HCT116 (cell line): Measurements from ENCODE around the gene UPB1. TPM values are rescaled to one million over a fixed set of nuclear protein-coding genes. Genes with fewer than 3 reads are reported as not detected.

Experiments
- ATAC-seq: fragments of 200-7000 bp; cut with Tn5 transposase; 2 replicates; pipeline ENCODE4 v1.9.1; 2020; ENCODE audit warnings: mild to moderate bottlenecking, moderate library complexity
- BruUV-seq: library from RNA; stranded (reverse); fragments of 400-500 nt; replicated peaks from 2 replicates; lab custom pipeline; 2021; lab: Mats Ljungman, UMichigan
- CTCF ChIA-PET: fragments of 300-600 bp; sonication (Branson Sonifier 250); formaldehyde crosslinking; loops from one replicate; lab custom pipeline; 2021; ENCODE audit warnings: antibody characterized with exemption; lab: Charles Lee
- POLR2A ChIA-PET: fragments of 300-600, 350-600 bp; sonication (Branson Sonifier 250); formaldehyde crosslinking; loops from one replicate; lab custom pipeline; 2021; ENCODE audit warnings: antibody characterized with exemption; lab: Charles Lee
- RAD21 ChIA-PET, 2 experiments: fragments of 300-600 bp; sonication (Branson Sonifier 250); formaldehyde crosslinking; loops; one replicate each; lab custom pipeline; 2023; ENCODE audit warnings: low total read pairs in 2 of 2; ENCODE audit not compliant: uncharacterized antibody in 2 of 2, unreplicated experiment in 2 of 2, low non-redundant PET in 1 of 2; lab: Charles Lee
- DNase-seq: peaks from one replicate; pipeline ENCODE4 v3.0.0-alpha.2; 2010; ENCODE audit warnings: low read depth, low spot score
- H2AFZ ChIP-seq: fragments of 200-600 bp; shearing (Covaris generic), sonication (generic); 2 replicates; pipeline ENCODE4 v1.6.1; 2017; ENCODE audit warnings: low read depth, mixed run types, mixed read lengths, antibody characterized with exemption, low read length; ENCODE audit not compliant: poor library complexity, severe bottlenecking
- H3K27ac ChIP-seq: 2 replicates; pipeline ENCODE4 v1.5.1; 2012; ENCODE audit warnings: low read depth, low read length
- H3K27me3 ChIP-seq: fragments of 200-600 bp; sonication (generic); 2 replicates; pipeline ENCODE4 v1.6.1; 2016; ENCODE audit warnings: mixed run types, low read length, mixed read lengths; ENCODE audit not compliant: insufficient read depth
- H3K36me3 ChIP-seq, 2 experiments: fragments of 200-500 bp in 1 of 2; fragments of 200-600 bp in 1 of 2; sonication (Bioruptor generic) in 1 of 2; sonication (generic) in 1 of 2; 2 replicates each; pipeline versions ENCODE4 v1.5.1 to v1.6.1; 2014 to 2016; ENCODE audit warnings: low read length in 2 of 2, inconsistent platforms in 1 of 2, mixed read lengths in 1 of 2, mixed run types in 1 of 2; ENCODE audit not compliant: insufficient read depth in 2 of 2, control insufficient read depth in 1 of 2
- H3K4me1 ChIP-seq, 2 experiments: fragments of 200-600 bp in 1 of 2; sonication (generic) in 1 of 2; 2 replicates each; pipeline versions ENCODE4 v1.5.1 to v1.6.1; 2012 to 2017; ENCODE audit warnings: low read length in 2 of 2, inconsistent platforms in 1 of 2, mild to moderate bottlenecking in 1 of 2, mixed read lengths in 1 of 2, mixed run types in 1 of 2, moderate library complexity in 1 of 2; ENCODE audit not compliant: insufficient read depth in 2 of 2, control insufficient read depth in 1 of 2
- H3K4me2 ChIP-seq: fragments of 200-600 bp; sonication (generic); 2 replicates; pipeline ENCODE4 v1.6.1; 2017; ENCODE audit warnings: mixed run types, low read length, mixed read lengths
- H3K4me3 ChIP-seq, 2 experiments: fragments of 200-600 bp in 1 of 2; sonication (generic) in 1 of 2; replicated peaks in 1 of 2; 2 replicates each; pipeline ENCODE4 v1.5.1; 2011 to 2016; ENCODE audit warnings: low read length in 2 of 2, control low read depth in 1 of 2, low read depth in 1 of 2, mild to moderate bottlenecking in 1 of 2, mixed read lengths in 1 of 2, mixed run types in 1 of 2
- H3K79me2 ChIP-seq: fragments of 200-600 bp; sonication (generic); 2 replicates; pipeline ENCODE4 v1.6.1; 2017; ENCODE audit warnings: mild to moderate bottlenecking, mixed run types, low read length, moderate library complexity, mixed read lengths; ENCODE audit not compliant: insufficient read depth
- H3K9ac ChIP-seq: fragments of 200-600 bp; sonication (generic); 2 replicates; pipeline ENCODE4 v1.6.1; 2016; ENCODE audit warnings: low read length, mixed read lengths
- H3K9me2 ChIP-seq: fragments of 200-600 bp; sonication (generic), shearing (Covaris generic); 2 replicates; pipeline ENCODE4 v1.6.1; 2017; ENCODE audit warnings: mixed run types, mild to moderate bottlenecking, moderate library complexity; ENCODE audit not compliant: insufficient read depth
- H3K9me3 ChIP-seq, 2 experiments: fragments of 200-500 bp in 1 of 2; fragments of 200-600 bp in 1 of 2; sonication (Bioruptor generic) in 1 of 2; sonication (generic) in 1 of 2; 2 replicates each; pipeline ENCODE4 v1.6.1; 2014 to 2017; ENCODE audit warnings: low read length in 2 of 2, mixed read lengths in 2 of 2, inconsistent platforms in 1 of 2, low read depth in 1 of 2, mild to moderate bottlenecking in 1 of 2, mixed run types in 1 of 2, moderate library complexity in 1 of 2; ENCODE audit not compliant: control insufficient read depth in 1 of 2, insufficient read depth in 1 of 2
- H4K20me1 ChIP-seq: fragments of 200-600 bp; sonication (generic), shearing (Covaris generic); 2 replicates; pipeline ENCODE4 v1.6.1; 2017; ENCODE audit warnings: mixed run types, mild to moderate bottlenecking, moderate library complexity; ENCODE audit not compliant: insufficient read depth
- CBX3 ChIP-seq: IDR thresholded peaks from 2 replicates; pipeline ENCODE4 v1.6.1; 2012; ENCODE audit warnings: low read depth
- ELF1 ChIP-seq: IDR thresholded peaks from 2 replicates; pipeline ENCODE4 v1.6.1; 2012; ENCODE audit warnings: low read depth, borderline replicate concordance
- EZH2 ChIP-seq: fragments of 200-600 bp; sonication (generic); IDR thresholded peaks from 2 replicates; pipeline ENCODE4 v1.6.1; 2017; ENCODE audit warnings: antibody characterized with exemption, mixed run types
- JUND ChIP-seq: IDR thresholded peaks from 2 replicates; pipeline ENCODE4 v1.6.1; 2012
- SRF ChIP-seq: IDR thresholded peaks from 2 replicates; pipeline ENCODE4 v1.6.1; 2012; ENCODE audit warnings: low read depth
- ZFX ChIP-seq: fragments of 450-650 bp; IDR thresholded peaks from 2 replicates; pipeline ENCODE4 v1.6.1; 2017
- intact Hi-C: fragments of 100-400 bp; cut with micrococcal nuclease; formaldehyde crosslinking; loops from 2 replicates; pipeline ENCODE4 v1.10.0; 2022
- total RNA-seq: library from RNA; stranded (reverse); gene quantifications from one replicate; pipeline ENCODE4 v1.2.1, GENCODE V29; 2021; ENCODE audit not compliant: unreplicated experiment

The UPB1 gene
- total RNA-seq, 1 experiment from 2014 or later: 0.27 TPM

- H3K9me3 ChIP-seq: peaks cover 0 to 4% of the 10 kb centered on the region in 2 experiments; a peak in 2 of 4 replicates
- BruUV-seq: no TSS peak
- H3K4me1 ChIP-seq: no peaks in the 10 kb centered on the region; a peak in 1 of 4 replicates
- POLR2A ChIA-PET: no interaction called here
- no peak overlapping the region for H3K9ac ChIP-seq
- H3K27me3 ChIP-seq: no peaks in the 10 kb centered on the region
- intact Hi-C loops: no loop called here
- TF ChIP-seq EZH2: no peak
- TF ChIP-seq, all 23 proteins: peak for 0
- no peaks in the 10 kb centered on the region for H4K20me1 ChIP-seq
- no peak for ATAC-seq
- no peaks in the 10 kb centered on the region for H3K9me2 ChIP-seq
- H3K27ac ChIP-seq: no peak overlapping the region
- H3K36me3 ChIP-seq: no peaks in the 10 kb centered on the region
- no peak overlapping the region for H3K4me2 ChIP-seq
- ChIA-PET RAD21 (no interaction called here), CTCF (interaction anchor here (1.4 kb wide), 1 partner anchor 11 kb away, joined by 3 read pairs; no protein-coding TSS in a partner anchor)
- DNase-seq: no peak
- no peaks in the 10 kb centered on the region for H3K79me2 ChIP-seq
- no peak overlapping the region for H3K4me3 ChIP-seq
- no peak overlapping the region for H2AFZ ChIP-seq
Observed at GRCh38 chr22:24455751-24456426, 39.2 kb upstream of the UPB1 start.

- no peak for TF ChIP-seq ELF1
- no peak for TF ChIP-seq ZFX
- TF ChIP-seq SRF: no peak
- no peak for TF ChIP-seq CBX3
- TF ChIP-seq JUND: no peak
- BruUV-seq: no TSS peak
- H3K4me2 ChIP-seq: no peak overlapping the region
- no peaks in the 10 kb centered on the region; a peak in 1 of 4 replicates for H3K4me1 ChIP-seq
- no peaks in the 10 kb centered on the region for H3K9me3 ChIP-seq
- no peak for DNase-seq
- no peaks in the 10 kb centered on the region for H3K36me3 ChIP-seq
- no peaks in the 10 kb centered on the region for H3K9me2 ChIP-seq
- CTCF ChIA-PET: no interaction called here
- ATAC-seq: no peak
- RAD21 ChIA-PET: interaction anchor here in 1 of 2 experiments (0.7 kb wide), 1 partner anchor 64 kb away, joined by 4 read pairs; no protein-coding TSS in a partner anchor
- no peaks in the 10 kb centered on the region for H3K79me2 ChIP-seq
- H3K27ac ChIP-seq: no peak overlapping the region
- no peaks in the 10 kb centered on the region for H4K20me1 ChIP-seq
- H3K27me3 ChIP-seq: no peaks in the 10 kb centered on the region
- POLR2A ChIA-PET: no interaction called here
- no peak overlapping the region for H3K4me3 ChIP-seq
- H2AFZ ChIP-seq: no peak overlapping the region
- H3K9ac ChIP-seq: no peak overlapping the region
- intact Hi-C loops: no loop called here
Observed at GRCh38 chr22:24457894-24458420, 37.2 kb upstream of the UPB1 start.
